Measurements from ENCODE around the gene NLRP9.

DNA sequence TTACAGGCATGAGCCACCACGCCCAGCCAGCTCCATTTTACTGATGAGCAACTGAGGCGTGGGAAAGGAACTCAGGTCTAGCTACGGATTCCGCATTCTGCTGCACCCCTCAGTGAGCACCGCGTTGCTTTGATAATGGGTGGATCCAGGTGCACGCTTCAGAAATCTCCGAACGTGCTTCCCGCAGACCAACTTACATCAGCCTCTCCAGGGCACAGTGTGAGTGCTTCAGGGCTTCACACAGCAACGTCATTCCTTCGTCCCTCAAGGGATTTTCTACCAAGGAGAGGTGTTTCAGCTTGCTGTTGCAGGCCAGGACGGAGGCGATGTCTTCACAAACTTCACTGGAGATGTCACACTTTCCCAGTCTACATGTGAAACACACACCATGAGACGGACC, 21.7 kb downstream of the NLRP9 start:
- TF ChIP-seq, protein P1, sequence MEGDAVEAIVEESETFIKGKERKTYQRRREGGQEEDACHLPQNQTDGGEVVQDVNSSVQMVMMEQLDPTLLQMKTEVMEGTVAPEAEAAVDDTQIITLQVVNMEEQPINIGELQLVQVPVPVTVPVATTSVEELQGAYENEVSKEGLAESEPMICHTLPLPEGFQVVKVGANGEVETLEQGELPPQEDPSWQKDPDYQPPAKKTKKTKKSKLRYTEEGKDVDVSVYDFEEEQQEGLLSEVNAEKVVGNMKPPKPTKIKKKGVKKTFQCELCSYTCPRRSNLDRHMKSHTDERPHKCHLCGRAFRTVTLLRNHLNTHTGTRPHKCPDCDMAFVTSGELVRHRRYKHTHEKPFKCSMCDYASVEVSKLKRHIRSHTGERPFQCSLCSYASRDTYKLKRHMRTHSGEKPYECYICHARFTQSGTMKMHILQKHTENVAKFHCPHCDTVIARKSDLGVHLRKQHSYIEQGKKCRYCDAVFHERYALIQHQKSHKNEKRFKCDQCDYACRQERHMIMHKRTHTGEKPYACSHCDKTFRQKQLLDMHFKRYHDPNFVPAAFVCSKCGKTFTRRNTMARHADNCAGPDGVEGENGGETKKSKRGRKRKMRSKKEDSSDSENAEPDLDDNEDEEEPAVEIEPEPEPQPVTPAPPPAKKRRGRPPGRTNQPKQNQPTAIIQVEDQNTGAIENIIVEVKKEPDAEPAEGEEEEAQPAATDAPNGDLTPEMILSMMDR (IDR thresholded peaks at IDR 0.05), result no peak
- TF ChIP-seq POLR2A (IDR thresholded peaks at IDR 0.05), result no peak
- TF ChIP-seq EP300 (IDR thresholded peaks at IDR 0.05), result no peak
- TF ChIP-seq POLR2AphosphoS5 (IDR thresholded peaks at IDR 0.05), result no peak

Measured in gastroesophageal sphincter (tissue), 3 donors.